SIG-M5 treated with dmso at 0.1 percent for 504 hours (cell line): ENCODE results near the gene VWA5A.
"Not testable (repeated sequence)": the region's sequence is repeated elsewhere in the genome, so short reads cannot be mapped to it uniquely, and the experiment has no call there.

Source experiments
- DNase-seq: peaks from one replicate; lab custom pipeline; 2025; ENCODE audit not compliant: unreplicated experiment; lab: John Stamatoyannopoulos, UW

The VWA5A gene

GRCh38 chr11:124090996-124091395, 24.3 kb upstream of the VWA5A start:
- DNase-seq: no peak

DNA sequence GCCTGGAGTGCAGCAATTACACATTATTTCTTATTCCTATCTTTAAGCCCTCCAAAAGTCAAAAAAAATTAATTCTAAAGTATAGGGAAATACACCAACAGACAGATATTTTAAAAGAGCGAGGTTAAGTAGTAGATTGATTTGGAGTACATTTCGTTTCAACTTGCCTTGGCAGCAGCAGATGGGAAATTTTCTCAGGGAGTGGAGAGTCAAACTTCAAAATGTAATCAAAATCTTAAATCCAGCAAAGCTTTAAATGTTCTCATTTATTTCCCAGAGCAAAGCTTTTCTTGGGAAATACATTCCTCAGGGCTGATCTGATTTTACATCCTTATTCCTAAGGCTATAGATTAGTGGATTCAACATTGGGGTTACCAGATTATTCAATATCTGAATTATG, 21.9 kb upstream of the VWA5A start:
- DNase-seq: no peak

DNA sequence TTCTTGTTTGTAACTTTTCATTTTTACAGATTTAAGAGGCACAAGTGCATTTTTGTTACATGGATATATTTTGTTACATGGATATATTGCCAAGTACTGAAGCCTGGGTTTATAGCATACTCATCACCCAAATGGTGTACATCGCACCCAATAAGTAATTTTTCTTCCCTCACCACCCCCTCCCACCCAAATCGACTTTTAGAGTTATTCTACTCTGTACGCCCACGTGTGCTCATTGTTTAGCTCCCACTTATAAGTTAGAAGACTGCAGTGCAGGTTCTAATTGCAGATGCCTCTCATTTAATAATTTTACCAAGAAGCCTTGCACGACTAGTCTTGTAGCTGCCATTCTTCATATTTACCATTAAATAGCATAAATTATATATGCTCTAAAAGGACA, 20.5 kb upstream of the VWA5A start:
- DNase-seq: no peak

DNA sequence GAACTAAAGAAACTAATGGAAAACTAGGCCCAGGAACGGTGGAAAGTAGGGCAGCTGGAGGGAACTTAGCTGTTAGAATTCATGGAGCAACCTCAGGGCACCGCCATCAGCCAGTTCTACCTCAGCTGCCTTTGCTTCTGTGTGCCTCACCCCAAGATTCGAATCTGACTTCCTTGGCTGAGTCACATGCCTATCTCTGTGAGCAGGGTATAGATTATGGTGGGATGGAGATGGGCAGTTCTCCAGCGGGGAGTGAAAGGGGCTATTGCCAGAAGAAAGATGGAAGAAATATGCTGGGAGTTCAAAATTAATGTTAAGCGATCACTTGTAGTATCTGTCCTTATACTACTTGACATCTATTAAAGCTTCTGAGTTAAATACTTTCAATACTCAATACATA, 18.9 kb upstream of the VWA5A start:
- no peak for DNase-seq

DNA sequence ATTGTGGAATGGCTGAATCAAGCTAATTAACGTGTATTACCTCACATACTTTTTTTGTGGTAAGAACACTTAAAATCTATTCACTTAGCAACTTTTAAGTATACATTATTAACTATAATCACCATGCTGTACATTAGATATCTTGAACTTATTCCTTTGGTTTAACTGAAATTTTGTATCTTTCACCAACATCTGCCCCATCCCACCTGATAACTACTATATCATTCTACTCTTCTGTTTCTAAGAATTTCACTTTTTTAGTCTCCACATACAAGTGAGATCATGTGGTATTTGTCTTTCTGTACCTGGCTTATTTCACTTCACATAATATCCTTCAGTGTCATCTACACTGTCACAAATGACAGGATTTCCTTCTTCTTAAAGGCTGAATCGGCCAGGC, 17.1 kb upstream of the VWA5A start:
- DNase-seq: no peak

DNA sequence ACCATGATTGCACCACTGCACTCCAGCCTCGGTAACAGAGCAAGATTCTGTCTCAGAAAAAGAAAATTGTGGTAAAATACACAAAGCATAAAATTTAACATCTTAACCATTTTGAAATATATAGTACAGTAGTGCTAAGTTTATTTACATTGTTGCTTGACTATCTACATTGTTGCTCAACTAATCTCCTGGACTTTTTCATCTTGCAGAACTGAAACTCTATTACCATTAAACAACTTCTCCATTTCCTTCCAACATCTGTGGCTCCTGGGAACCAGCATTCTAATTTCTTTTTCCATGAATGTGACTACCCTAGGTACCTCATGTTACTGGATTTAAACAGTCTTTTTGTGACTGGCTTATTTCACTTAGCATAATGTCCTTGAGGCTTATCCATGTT, 13.5 kb upstream of the VWA5A start:
- peak; percentile 66 for DNase-seq

- peak; percentile 16 for DNase-seq
Measured at GRCh38 chr11:124108156-124108555, 7.1 kb upstream of the VWA5A start.

GRCh38 chr11:124109377-124109776, 5.9 kb upstream of the VWA5A start:
- peak; percentile 0 for DNase-seq

DNA sequence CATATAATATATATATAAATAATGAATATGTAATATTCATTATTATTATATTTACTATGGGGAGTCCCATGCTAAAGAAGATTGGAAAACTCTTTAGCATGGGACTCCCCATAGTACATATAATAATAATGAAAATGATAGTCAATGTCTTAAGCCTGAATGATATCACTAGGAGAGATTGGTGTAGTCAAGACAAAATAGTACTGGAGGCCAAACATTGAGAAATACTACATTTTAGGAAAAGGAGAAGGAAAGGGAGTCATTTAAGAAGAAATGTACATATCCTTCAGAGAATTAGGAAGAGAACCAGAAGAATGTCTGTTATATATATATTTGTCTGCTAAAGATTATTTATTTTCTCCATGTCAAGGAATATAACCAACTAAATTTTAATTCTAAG, 5.0 kb upstream of the VWA5A start:
- DNase-seq: no peak

- DNase-seq: no peak
Measured at GRCh38 chr11:124113890-124114289, 1.4 kb upstream of the VWA5A start.

- no peak for DNase-seq
Measured at GRCh38 chr11:124115782-124116616, 749 bp downstream of the VWA5A start.

GRCh38 chr11:124119103-124119502, 3.9 kb downstream of the VWA5A start:
- no peak for DNase-seq

- no peak for DNase-seq
Measured at GRCh38 chr11:124120891-124121290, 5.6 kb downstream of the VWA5A start.

- no peak for DNase-seq
Measured at GRCh38 chr11:124122123-124122522, 6.9 kb downstream of the VWA5A start.

GRCh38 chr11:124123622-124124021, 8.4 kb downstream of the VWA5A start:
- DNase-seq: no peak

- not testable (repeated sequence) for DNase-seq
Measured at GRCh38 chr11:124127134-124127533, 11.9 kb downstream of the VWA5A start.

- DNase-seq: no peak
Measured at GRCh38 chr11:124143034-124143433, 27.8 kb downstream of the VWA5A start.

DNA sequence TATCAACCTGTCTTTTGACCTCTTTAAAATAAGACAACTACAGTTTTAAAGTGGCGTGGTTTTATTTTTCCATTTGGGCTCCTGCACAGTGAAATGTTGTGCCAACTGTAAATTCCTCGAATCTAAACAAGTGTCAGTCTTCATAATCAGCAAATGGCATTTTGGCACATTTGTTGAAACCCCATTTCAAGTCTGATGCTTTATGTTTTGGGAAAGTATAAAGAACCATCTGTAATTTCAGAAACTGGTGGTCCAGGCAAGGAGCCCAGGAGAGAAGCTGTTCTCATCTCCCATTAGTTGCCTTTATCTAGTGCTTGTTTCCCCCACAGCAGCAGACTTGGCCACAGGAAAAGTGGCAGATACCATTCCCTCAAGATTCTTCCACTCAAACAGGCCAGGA, 32.7 kb downstream of the VWA5A start:
- DNase-seq: no peak

DNA sequence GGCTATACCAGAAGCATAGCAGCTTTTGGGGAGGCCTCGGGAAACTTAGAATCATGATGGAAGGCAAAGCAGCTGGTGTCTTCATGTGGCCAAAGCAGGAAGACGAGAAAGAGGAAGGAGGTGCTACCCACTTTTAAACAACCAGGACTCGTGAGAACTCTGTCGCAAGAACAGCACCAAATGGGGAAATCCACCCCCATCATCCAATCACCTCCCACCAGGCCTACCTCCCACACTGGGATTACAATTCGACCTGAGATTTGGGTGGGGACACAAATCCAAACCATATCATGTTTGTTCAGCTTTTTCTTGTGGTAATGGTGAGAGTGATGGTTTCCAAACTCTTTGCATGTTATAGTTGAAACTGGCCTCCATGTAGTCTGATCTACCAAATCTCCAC, 35.4 kb downstream of the VWA5A start:
- peak; percentile 10 for DNase-seq

DNA sequence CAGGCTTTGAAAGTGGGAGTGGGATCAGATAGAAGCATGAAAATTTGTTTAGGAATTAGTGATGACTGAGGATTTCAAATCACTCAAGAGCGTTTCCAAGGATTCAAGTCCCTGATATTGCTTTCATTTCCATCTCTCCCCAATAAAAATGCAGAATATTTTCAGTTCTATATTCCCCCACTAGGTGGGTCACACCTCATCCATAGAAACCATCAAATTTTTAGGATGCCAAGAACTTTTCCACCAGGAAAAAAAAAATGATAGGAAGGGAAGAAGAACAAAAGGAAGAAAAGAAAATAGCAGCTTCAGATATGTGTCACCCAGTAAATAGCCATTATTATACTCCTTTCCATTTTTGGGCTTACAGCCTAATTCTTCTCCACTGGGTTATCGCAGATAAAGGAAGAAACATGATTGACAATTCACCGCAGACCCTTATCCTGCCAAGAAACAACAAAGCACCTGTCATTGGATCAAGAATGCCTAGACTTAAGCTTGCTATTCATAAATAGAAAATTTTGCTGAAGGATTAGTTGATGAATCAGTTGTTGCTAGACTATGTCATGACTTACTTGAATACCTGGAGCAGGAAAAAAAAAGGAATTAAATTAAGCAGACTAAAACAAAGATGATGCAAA, 37.6 kb downstream of the VWA5A start:
- DNase-seq: no peak

GRCh38 chr11:124153821-124154220, 38.6 kb downstream of the VWA5A start:
- no peak for DNase-seq

- DNase-seq: no peak
Measured at GRCh38 chr11:124159481-124159880, 44.2 kb downstream of the VWA5A start.

GRCh38 chr11:124160986-124161385, 45.7 kb downstream of the VWA5A start:
- DNase-seq: no peak
